Measurements from ENCODE around the gene DPYD.

DNA sequence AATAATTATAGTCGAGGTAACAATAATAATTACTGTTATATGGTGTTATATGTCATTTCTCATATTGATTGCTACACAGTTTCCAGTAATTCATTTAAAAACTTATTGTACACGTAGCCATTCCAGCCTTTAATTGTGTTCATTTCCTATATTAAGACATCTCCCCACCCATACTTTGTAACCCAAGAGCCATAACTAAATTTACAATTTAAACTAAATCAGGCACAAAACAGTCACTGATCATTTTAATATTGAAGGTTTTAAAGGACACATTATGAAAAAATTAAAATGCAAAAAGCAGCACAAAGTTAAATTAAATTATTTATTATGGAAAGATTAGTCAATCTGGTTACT lies 487.0 kb downstream of the DPYD start:
- TF ChIP-seq, protein P1, sequence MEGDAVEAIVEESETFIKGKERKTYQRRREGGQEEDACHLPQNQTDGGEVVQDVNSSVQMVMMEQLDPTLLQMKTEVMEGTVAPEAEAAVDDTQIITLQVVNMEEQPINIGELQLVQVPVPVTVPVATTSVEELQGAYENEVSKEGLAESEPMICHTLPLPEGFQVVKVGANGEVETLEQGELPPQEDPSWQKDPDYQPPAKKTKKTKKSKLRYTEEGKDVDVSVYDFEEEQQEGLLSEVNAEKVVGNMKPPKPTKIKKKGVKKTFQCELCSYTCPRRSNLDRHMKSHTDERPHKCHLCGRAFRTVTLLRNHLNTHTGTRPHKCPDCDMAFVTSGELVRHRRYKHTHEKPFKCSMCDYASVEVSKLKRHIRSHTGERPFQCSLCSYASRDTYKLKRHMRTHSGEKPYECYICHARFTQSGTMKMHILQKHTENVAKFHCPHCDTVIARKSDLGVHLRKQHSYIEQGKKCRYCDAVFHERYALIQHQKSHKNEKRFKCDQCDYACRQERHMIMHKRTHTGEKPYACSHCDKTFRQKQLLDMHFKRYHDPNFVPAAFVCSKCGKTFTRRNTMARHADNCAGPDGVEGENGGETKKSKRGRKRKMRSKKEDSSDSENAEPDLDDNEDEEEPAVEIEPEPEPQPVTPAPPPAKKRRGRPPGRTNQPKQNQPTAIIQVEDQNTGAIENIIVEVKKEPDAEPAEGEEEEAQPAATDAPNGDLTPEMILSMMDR (conservative IDR thresholded peaks at IDR 0.05; ENCODE audit: low read length), result no peak
- no peak for TF ChIP-seq EZH2phosphoT487 (IDR thresholded peaks at IDR 0.05; ENCODE audit: borderline replicate concordance)

Measured in Loucy (cell line).